ENCODE results near the gene DUSP9. TPM values are rescaled to one million over a fixed set of nuclear protein-coding genes. Genes with fewer than 3 reads are reported as not detected.

The DUSP9 gene
- total RNA-seq, 1 experiment from 2014 or later, result 14.2 TPM

- Histone ChIP-seq H4K20me1 (ENCODE audit: insufficient read depth) (no peaks in the 10 kb centered on the region), H3K36me3 (ENCODE audit: control insufficient read depth in 1 of 2, insufficient read depth in 2 of 2, low read length in 2 of 2) (no peaks in the 10 kb centered on the region), H3K27ac (ENCODE audit: low read depth, low read length) (no peak overlapping the region), H3K4me2 (ENCODE audit: low read length) (no peak overlapping the region), H3K4me1 (ENCODE audit: control insufficient read depth in 1 of 2, insufficient read depth in 2 of 2, low read length in 2 of 2) (peaks cover 3 to 7% of the 10 kb centered on the region in 2 experiments; a peak in 1 of 4 replicates), H3K9ac (ENCODE audit: low read length) (no peak overlapping the region), H3K4me3 (replicated peaks in 1 of 2; ENCODE audit: low read depth in 1 of 2, low read length in 2 of 2) (no peak overlapping the region), H3K79me2 (ENCODE audit: insufficient read depth, low read length) (no peaks in the 10 kb centered on the region), H3K9me2 (ENCODE audit: insufficient read depth) (no peaks in the 10 kb centered on the region), H3K27me3 (ENCODE audit: insufficient read depth, low read length) (no peaks in the 10 kb centered on the region), H3K9me3 (ENCODE audit: control insufficient read depth in 1 of 2, insufficient read depth in 1 of 2, low read depth in 1 of 2, low read length in 2 of 2) (no peaks in the 10 kb centered on the region), H2AFZ (ENCODE audit: low read depth, low read length, poor library complexity, severe bottlenecking) (no peak overlapping the region)
- intact Hi-C loops (cut with micrococcal nuclease), result no loop called here
- TF ChIP-seq EZH2phosphoT487 (IDR thresholded peaks at IDR 0.05; ENCODE audit: borderline replicate concordance), result no peak
- TF ChIP-seq ZFX (IDR thresholded peaks at IDR 0.05), result no peak
- TF ChIP-seq ATF3 (IDR thresholded peaks at IDR 0.05), result no peak
- no peak for TF ChIP-seq CBX3 (IDR thresholded peaks at IDR 0.05; ENCODE audit: low read depth)
- no peak for TF ChIP-seq RAD21 (IDR thresholded peaks at IDR 0.05; ENCODE audit: low read depth)
- ChIA-PET CTCF (interaction anchor here (1.0 kb wide), 1 partner anchor 10 kb away, joined by 3 read pairs; no protein-coding TSS in a partner anchor), RAD21 (ENCODE audit: low non-redundant PET in 1 of 2, low total read pairs in 2 of 2, uncharacterized antibody in 2 of 2, unreplicated experiment in 2 of 2) (no interaction called here), POLR2A (no interaction called here)
- BruUV-seq (replicated peaks), result no TSS peak
- DNase-seq (ENCODE audit: low read depth, low spot score), result no peak
- ATAC-seq, result no peak
Measured at GRCh38 chrX:153640045-153640686, 6.8 kb upstream of the DUSP9 start.

- no peak for ATAC-seq
- H3K9ac ChIP-seq (ENCODE audit: low read length), result no peak overlapping the region
Measured at GRCh38 chrX:153640736-153641575, 6.0 kb upstream of the DUSP9 start.

More at GRCh38 chrX:153640736-153641575, 6.0 kb upstream of the DUSP9 start:
- ChIA-PET RAD21 (ENCODE audit: low non-redundant PET in 1 of 2, low total read pairs in 2 of 2, uncharacterized antibody in 2 of 2, unreplicated experiment in 2 of 2) (no interaction called here), POLR2A (no interaction called here), CTCF (interaction anchor here (1.0 kb wide), 1 partner anchor 9 kb away, joined by 3 read pairs; no protein-coding TSS in a partner anchor)
- H2AFZ ChIP-seq (ENCODE audit: low read depth, low read length, poor library complexity, severe bottlenecking), result no peak overlapping the region
- H3K27ac ChIP-seq (ENCODE audit: low read depth, low read length), result no peak overlapping the region
- no peaks in the 10 kb centered on the region for H4K20me1 ChIP-seq (ENCODE audit: insufficient read depth)
- intact Hi-C loops (cut with micrococcal nuclease), result no loop called here
- TF ChIP-seq CTCF (IDR thresholded peaks at IDR 0.05 in 2 of 3, conservative IDR thresholded peaks at IDR 0.05 in 1 of 3; ENCODE audit: borderline replicate concordance in 1 of 3, insufficient read depth in 1 of 3, low read depth in 2 of 3, low read length in 2 of 3) (no peak), FOSL1 (IDR thresholded peaks at IDR 0.05; ENCODE audit: low read depth) (no peak), POLR2AphosphoS5 (IDR thresholded peaks at IDR 0.05; ENCODE audit: low read depth, low read length) (no peak), ZNF274 (IDR thresholded peaks at IDR 0.05; ENCODE audit: low read depth, low read length) (no peak), SP1 (IDR thresholded peaks at IDR 0.05; ENCODE audit: low read depth) (no peak), POLR2A (IDR thresholded peaks at IDR 0.05; ENCODE audit: borderline replicate concordance, extremely low read depth, insufficient read depth, insufficient read length) (no peak), SRF (IDR thresholded peaks at IDR 0.05; ENCODE audit: low read depth) (no peak), ATF3 (IDR thresholded peaks at IDR 0.05) (no peak), EGR1 (IDR thresholded peaks at IDR 0.05; ENCODE audit: low read depth) (no peak)
- H3K9me3 ChIP-seq (ENCODE audit: control insufficient read depth in 1 of 2, insufficient read depth in 1 of 2, low read depth in 1 of 2, low read length in 2 of 2), result no peaks in the 10 kb centered on the region
- H3K36me3 ChIP-seq (ENCODE audit: control insufficient read depth in 1 of 2, insufficient read depth in 2 of 2, low read length in 2 of 2), result no peaks in the 10 kb centered on the region
- no peak for DNase-seq (ENCODE audit: low read depth, low spot score)
- H3K4me2 ChIP-seq (ENCODE audit: low read length), result no peak overlapping the region
- BruUV-seq (replicated peaks), result no TSS peak
- no peaks in the 10 kb centered on the region for H3K9me2 ChIP-seq (ENCODE audit: insufficient read depth)
- peaks cover 3 to 7% of the 10 kb centered on the region in 2 experiments; a peak in 1 of 4 replicates for H3K4me1 ChIP-seq (ENCODE audit: control insufficient read depth in 1 of 2, insufficient read depth in 2 of 2, low read length in 2 of 2)
- H3K4me3 ChIP-seq (replicated peaks in 1 of 2; ENCODE audit: low read depth in 1 of 2, low read length in 2 of 2), result no peak overlapping the region
- H3K27me3 ChIP-seq (ENCODE audit: insufficient read depth, low read length), result no peaks in the 10 kb centered on the region
- H3K79me2 ChIP-seq (ENCODE audit: insufficient read depth, low read length), result no peaks in the 10 kb centered on the region

Measured in HCT116 (cell line).